GM12878 (cell line): ENCODE data around the gene NSFL1C.

Experiments used
- KDM1A ChIP-seq: fragments of 200-600 bp; sonication (generic); IDR thresholded peaks from 2 replicates; pipeline ENCODE4 v1.6.1; 2016; ENCODE audit warnings: borderline replicate concordance
- MTA3 ChIP-seq: IDR thresholded peaks from 2 replicates; pipeline ENCODE4 v1.6.1; 2012; ENCODE audit warnings: low read length, inconsistent platforms, borderline replicate concordance
- MYC ChIP-seq: IDR thresholded peaks from 2 replicates; pipeline ENCODE4 v1.6.1; 2011; ENCODE audit warnings: mild to moderate bottlenecking, low read length, moderate library complexity, inconsistent platforms; ENCODE audit not compliant: insufficient read depth, insufficient replicate concordance, insufficient read length, severe bottlenecking
- NRF1 ChIP-seq: conservative IDR thresholded peaks from 2 replicates; pipeline ENCODE4 v1.6.1; 2011; ENCODE audit warnings: mild to moderate bottlenecking, low read depth, low read length, improper control_type of control experiment
- SREBF1 ChIP-seq: IDR thresholded peaks from 2 replicates; pipeline ENCODE4 v1.6.1; 2012; ENCODE audit warnings: mild to moderate bottlenecking, low read length
- TCF12 ChIP-seq: IDR thresholded peaks from 2 replicates; pipeline ENCODE4 v1.6.1; 2011; ENCODE audit warnings: low read depth, mild to moderate bottlenecking, low read length

DNA sequence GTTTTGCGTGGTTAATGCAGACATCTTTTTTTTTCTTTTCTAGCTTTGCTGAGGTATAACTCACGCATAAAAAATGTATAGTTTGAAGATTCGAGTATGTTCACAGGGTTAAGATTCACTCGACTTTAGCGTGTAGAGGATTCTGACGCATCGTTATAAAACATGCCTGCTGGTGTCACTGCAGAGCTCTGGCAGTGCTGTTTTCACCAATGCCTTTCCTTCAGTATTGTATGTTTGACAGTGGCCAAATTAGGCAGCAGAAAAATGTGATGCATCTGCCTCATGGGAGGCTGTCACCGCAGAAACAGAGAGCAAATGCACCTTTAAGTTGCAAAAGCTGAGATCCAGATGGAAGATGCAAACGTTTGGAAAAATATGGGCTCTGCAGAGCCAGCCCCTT, 42.6 kb upstream of the NSFL1C start:
- no peak for TF ChIP-seq MTA3
- TF ChIP-seq MYC: no peak
- TF ChIP-seq KDM1A: no peak
- TF ChIP-seq TCF12: no peak
- no peak for TF ChIP-seq SREBF1
- TF ChIP-seq NRF1: no peak
